ENCODE measurements around the gene ANO1.

Gene ANO1

DNA sequence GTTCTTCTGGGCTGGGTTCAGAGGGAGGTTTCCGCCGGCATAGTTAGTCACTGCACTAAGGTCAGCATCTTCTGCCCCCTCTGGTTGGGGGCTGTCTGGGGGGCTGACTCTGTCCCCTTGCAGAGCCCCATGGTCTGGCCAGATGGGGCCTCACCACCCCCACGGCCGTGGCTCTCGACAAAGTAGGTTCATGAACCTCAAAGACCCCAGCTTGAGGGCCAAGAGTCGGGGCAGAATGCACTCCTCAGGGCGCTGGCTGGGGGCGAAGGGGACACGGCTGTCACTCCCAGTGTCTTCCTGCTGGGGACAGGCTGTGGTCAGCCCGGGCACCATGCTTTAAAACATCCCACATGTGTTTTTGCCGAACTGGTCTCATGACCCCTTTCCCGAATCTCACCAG is 20.8 kb downstream of the ANO1 start:
- FAIRE-seq: no peak

DNA sequence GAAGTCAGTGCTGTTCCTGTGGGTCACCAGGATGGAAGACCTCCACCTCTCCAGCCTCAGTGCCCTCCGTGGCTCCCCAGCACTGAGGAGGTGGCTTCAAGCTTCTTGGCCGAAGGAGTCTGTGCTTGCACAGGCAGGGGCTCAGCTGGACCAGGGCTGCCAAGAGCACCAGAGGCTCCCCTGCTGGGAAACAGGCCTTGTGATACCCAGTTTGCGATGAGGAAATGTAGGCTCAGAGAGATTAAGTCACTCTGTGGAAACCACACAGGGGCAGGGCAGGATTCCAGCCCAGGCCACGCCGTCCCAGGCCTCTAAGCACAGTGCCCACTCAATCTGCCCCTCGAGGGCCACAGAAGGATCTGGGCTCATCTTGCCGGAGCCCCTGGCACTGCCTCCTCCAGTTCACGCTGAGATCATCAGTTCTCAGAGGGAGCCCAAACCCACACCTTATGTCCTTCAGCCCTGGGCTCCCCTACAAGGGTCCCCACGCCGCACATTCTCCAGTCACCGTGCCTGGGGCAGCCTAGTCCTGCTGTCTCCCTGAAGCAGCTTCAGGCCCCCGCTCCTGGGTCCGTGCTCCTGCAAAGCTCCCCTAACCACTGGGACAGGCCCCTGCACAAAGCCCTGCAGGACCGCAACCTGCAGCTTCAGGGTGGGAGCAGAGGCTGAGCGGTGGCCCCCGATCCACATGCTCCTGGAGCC is 21.6 kb downstream of the ANO1 start:
- no peak for FAIRE-seq

DNA sequence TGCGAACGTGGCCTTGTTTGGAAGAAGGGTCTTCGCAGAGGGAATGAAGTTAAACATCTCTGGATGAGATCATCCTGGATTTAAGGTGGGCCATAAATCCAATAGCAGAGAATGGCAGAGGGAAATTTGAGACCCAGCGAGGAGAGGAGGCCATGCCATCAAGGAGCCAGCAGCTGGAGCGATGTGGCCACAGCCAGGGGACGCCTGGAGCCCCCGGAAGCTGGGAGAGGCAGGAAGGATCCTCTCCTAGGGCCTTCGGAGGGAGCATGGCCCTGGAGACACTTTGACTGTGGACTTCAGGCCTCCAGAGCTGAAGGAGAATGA is 22.1 kb downstream of the ANO1 start:
- no peak for FAIRE-seq

DNA sequence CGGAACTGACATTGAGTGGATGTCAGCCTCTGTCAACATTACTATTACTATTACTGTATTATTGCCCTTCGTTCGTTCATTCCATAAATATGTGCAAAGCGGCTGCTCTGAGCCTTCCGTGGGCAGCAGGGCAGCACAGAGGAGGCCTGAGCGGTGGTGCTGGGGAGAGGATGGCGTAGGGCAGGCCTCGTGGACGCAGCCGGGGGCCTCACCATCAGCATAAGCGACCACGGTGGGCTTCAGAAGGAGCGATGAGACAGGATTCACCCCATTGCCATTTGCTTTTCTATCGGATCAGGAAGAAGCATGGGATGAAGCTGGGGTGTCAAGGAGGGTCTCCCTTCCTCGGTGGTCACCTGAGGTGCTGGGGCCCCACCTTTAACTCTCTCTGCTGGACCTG is 22.7 kb downstream of the ANO1 start:
- FAIRE-seq: no peak

DNA sequence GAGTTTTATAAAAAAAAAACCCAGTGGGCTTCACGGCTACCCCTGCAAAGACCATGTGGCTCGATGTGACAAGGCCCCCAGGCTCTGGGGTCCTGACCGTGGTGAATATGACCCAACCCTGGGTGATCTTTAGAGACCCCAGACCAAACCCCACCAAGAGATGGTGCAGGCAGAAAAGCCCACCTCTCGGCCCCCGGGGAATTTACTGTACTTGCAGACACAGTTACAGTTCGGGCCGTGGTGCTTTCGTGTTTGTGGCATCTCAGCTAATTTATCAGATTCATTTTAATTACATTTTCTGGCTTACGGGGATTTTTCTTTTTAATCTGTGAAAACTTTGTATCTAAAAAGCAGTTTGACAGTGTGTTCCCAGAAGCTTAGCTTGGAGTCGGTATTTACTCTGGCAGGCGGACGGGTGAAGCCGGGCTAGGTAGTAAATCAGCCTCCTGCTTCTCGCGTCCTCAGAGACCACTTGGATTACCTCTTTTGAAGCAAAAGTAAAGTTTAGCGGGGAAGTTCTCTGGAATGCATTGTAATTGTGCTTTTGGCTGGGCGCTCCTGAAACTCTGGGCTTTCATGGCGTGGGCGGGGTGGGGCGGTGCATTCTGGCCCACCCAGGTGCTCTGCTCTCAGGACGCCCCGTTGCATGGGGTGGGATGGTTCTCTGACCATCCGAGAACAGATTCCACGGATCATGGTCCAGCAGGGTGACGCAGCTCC is 25.3 kb downstream of the ANO1 start:
- no peak for FAIRE-seq

DNA sequence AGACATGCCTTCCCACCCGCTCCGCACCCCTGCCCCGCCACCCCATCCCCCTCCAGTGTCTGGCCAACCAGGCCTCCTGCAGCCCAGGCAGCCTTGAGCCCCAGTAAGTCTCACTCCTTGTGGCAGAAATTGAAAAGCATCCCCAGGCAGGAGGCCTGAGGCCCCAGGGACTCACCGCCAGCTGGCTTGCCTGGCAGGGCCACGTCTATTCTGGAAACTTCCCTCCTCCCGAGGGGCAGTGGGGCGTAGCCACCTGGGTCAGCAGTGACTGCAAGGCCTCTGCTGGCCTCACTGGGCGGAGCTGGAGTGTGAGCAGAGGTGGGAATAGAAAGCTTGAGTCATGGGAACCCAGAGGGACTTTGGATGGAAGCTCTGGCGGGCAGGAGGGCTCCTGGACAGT is 26.3 kb downstream of the ANO1 start:
- FAIRE-seq: no peak

DNA sequence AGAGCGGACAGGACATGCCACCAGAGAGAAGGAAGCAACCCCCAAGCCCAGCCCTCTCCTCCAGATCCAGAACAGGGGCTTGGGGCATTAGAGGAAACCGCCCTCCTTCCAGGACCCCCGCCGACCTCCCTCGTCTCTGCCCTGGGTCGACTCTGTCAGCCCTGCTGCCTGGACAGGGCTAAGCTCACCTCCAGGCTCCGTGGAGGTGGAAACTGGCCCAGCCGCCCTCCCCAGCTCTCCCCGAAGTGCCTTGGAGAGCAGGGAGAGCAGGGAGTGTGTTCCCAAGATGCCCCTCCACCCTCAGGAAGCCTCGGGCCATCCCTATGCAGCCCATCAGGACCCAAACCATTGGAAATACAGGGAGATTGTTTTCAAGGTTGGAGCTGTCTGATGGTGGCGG is 26.8 kb downstream of the ANO1 start:
- FAIRE-seq: no peak

DNA sequence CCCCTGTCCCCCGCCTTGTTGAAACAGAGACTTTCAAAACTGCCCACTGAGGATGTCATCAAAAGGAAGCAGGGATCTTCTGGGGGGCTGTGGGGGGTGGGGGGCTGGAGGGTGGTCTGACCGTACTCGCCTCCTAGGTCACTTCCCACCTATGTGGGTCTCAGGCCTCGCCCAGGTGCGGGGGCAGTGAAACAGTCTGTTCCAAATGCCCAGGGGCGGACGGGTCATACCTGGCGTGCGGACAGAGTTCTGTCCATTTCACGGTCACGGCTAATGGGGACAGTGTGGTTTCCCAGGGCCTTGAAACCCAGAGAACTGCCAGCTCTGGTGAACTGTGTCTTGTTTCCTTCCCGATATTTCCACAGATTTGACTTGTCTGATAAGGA is 27.2 kb downstream of the ANO1 start:
- FAIRE-seq: no peak

DNA sequence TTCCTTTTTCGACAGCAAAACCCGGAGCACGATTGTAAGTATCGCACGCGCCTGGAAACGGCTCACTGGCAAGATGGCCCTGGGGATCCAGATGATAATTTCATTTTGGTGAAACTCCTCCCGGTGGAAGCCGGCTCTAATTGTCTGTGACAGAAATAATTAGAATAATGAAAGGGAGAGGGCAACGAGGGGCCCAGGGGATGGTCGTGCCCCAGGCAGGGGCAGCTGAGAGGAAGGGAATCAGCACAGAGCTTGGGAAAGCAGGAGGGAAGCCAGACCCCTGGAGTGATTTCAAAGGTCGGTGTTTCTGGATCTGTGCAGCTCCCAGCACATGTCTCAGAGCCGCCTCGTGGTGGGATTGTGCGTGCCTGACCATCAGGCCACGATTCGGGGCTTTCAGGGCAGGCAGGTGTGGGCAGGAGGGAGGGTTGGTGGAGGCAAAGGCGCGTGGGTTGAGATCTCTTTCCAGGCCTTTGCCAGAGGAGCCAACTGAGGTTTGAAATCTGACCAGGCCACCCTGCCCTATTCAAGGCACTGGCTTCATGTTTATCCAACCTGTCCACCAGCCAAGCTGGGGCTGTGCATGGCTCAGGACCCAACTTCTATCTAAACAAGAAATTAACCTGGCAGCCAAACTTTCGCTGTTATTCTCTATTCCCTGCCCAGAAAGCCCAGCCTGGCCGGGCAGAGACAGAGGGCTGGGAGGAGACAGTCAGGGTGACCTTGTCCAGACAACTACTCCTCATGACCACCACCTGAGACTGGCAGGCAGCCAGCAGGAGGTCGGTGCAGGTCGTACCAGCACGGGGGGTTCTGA is 27.8 kb downstream of the ANO1 start:
- no peak for FAIRE-seq

DNA sequence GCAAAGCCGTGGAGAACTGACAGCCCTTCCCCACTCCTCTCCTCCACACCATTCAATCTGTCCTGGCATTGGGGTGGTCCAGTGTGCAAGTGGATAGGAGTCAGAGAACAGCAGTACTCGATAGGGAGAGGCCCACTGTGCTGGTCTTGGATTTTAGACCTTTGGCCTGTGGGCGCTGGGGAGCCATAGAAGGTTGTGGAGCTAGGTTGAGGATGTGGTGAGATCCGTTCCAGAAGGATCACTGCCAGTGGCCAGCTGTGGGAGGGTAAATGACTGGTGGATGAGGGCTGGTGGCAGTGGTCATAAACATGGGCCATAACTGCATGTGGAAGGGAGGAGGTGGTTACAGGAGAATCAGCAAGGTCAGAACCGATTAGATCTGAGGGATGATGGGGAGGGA is 28.6 kb downstream of the ANO1 start:
- no peak for FAIRE-seq

DNA sequence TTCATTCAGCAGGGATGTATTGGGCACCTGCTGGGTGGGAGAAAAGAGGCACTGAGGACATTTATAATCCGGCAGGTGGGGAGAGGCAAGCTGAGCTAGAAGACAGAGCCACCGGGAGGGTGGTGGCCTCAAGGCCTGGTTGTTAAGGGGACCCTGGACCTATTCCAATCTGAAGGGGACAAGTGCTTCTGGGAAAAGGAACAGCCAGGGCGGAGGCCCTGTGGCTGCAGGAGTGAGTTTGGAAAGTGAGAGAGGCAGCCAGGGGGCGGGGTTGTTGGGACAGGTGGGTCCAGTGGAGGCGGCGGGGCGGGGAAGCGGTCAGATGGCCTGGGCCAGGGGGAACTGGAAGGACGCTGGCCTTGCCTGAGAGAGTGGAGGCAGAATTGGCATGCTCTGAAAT is 29.1 kb downstream of the ANO1 start:
- no peak for FAIRE-seq

DNA sequence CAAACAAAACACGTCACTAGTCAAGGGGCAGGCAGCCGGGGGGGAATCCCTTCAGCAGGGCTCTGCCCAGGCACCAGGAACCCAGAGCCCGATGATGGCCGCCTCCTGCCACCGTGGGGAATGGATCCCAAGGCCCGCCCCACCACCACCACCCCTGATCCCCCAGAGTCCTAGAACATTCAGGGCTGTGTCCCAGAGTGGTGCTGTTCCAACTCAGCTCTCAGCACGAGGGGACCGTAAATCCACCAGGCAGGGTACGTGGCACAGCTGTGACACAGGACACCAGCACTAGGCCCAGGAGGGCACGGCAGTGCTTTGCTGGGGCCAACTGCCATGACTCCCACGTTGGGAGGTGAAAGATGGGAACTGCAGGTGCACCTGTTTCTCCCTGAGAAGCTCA is 29.6 kb downstream of the ANO1 start:
- FAIRE-seq: no peak

DNA sequence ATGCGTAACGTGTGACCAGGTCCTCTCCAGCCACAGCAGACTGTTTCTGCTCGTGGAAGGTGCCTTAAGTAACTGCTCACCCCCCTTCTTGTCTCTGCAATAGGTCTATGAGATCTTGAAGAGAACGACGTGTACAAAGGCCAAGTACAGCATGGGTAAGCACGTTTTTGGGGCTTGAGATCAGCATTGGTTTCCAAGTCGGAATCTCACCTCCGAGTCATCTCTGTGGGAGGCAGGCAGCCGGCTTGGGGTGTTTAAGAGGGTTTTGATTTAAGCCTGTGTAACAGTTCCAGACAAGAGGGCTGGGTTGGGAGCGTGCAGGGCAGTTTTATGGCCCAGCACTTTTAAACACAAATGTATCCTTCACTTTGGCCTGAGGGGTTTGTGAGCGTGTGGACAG is 30.1 kb downstream of the ANO1 start:
- no peak for FAIRE-seq

DNA sequence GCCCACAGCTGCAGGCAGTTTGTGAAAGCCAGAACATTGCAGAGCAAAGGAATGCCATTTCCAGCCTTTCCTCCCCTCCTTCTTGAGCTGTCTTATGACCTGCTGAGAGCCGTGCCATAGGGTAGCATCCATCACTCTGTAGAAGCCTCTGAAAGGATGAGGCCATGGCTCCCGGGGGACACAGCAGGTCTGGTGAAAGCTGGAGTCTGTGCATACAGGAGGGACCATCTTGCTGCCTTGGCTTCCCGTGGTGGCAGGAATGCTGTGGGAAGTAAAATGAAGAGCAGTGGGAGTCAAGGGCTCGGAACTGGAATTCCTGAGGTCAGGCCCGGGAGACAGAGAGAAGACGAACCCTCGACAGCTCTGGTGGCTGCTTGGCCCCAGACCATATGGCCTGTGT is 30.9 kb downstream of the ANO1 start:
- no peak for FAIRE-seq

DNA sequence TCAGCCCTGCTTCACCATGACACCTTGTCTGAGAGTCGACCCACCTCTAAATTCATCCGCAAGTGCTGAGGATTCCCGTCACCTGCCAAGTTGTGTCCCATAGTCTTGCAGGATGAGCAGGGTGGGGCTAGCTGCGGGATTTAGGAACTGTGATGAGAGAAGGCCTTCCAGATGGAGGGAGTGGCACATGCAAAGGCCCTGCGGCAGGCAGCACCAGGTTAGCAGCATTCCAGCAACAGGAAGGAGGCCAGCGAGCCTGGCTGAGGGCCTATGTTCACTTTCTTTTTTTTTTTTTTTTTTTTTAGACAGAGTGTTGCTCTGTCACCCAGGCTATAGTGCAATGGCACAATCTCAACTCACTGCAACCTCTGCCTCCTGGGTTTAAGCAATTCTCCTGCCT is 31.8 kb downstream of the ANO1 start:
- FAIRE-seq: no peak

DNA sequence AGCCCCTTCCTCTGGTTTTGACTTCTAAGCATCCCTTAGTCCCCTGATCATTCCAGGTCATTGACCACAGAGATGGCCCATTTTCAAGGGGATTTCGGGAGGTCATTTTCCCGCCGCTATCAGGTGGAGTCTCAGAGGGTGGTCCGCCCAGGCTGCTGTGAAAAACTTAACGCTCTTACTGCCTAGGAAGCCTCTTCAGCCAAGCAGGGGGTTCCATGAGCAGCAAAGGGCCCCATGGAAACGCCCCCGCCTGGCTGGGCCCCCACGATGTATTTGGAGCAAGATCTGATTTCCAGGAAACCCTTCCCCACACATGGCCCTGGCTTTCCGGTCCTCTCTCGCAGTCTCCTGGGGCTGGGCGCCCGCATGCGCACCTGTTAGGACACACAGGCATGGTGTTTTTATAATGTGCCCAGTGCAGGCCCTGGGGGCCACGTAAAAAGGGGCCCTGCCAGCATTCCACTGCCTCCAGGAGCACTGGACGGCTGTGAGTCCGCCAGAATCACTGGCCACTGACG is 32.5 kb downstream of the ANO1 start:
- FAIRE-seq: no peak

DNA sequence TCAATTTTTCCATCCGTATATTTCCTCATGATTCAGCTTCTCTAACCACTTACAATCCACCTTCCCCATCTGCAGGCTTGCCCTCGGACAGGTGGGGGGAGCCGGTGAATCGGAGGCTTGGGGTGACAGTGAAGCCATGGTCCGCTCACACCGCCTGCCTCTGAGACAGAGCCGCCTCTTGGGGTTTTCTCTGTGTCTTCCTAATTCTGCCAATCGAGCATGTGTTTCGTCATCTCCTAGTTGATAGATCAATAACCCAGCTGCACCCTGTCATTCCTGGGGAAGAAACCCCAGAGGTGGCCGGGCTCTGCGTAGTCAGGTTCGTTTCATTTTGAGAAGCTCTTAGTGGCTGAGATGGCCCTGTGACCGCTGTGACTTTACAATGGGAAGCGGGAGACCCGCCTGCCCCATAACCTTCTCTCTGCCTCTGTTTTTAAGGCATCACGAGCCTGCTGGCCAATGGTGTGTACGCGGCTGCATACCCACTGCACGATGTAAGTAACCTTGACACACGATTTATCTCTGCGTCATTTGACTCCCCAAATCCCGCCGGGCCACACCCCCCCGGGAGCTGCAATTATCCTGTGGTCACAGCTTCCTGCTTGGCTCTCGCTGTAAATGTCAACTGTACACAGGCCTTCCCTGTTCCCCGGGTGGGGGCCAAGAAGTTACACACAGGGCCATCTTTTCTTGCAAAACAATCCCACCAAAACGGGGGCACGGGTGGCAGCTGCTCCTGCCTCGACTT is 33.3 kb downstream of the ANO1 start:
- FAIRE-seq: no peak

DNA sequence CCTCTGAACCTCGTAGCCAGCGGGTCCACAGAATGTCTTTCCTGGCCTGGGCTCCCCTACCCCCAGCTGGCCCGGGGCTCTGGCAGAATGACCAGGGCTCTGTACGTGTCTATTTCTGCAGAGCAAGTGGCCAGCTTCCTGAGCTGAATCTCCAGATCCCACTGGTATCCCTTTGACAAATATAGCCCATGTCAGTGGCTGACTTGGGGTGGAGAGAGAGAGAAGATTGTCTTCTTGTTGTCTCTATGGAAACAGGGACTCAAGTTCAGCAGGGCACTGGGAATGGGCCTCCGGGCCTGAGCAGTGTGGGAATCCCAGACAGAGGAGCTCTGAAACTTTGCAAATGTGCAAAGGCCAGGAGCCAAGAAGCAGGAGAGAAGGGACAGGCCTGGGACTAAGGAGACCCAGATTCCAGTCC is 33.9 kb downstream of the ANO1 start:
- no peak for FAIRE-seq

DNA sequence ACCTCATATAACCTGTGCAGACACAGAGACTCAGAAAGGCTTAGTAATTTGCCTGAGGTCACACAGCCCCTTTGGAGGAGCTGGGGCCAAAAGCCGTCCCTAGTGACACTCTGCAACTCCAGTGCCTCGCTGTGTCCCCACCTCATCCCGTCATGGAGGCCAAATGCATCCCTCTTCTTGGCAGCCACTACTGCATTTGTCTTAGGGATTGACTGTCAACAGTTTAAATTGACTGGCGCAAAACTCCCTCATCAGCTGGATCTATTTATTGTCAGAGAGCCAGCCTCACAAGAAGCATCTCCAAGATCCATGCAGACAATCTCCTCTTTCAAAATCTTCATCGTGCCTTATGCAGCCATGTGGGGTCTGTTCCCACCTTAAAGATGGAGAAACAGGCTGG is 35.7 kb downstream of the ANO1 start:
- no peak for FAIRE-seq

DNA sequence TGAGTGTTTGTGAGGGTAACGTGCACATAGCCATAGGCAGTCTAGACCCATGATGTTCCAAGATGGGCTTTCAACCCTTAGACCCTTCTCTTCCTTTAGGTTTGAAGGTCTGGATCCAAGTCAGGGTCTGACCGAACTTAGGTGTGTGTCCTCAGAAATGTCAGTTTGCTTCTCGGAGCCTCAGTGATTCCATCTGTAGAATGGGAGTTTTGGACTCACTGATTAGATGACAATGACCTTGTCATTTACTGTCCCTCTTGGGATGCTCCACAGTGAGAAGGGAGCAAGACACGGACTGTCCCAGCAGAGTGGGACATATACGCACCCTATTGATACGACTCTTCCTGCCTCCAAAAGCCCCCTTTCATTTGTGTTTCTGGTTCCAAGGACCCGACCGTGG is 37.7 kb downstream of the ANO1 start:
- FAIRE-seq: no peak

DNA sequence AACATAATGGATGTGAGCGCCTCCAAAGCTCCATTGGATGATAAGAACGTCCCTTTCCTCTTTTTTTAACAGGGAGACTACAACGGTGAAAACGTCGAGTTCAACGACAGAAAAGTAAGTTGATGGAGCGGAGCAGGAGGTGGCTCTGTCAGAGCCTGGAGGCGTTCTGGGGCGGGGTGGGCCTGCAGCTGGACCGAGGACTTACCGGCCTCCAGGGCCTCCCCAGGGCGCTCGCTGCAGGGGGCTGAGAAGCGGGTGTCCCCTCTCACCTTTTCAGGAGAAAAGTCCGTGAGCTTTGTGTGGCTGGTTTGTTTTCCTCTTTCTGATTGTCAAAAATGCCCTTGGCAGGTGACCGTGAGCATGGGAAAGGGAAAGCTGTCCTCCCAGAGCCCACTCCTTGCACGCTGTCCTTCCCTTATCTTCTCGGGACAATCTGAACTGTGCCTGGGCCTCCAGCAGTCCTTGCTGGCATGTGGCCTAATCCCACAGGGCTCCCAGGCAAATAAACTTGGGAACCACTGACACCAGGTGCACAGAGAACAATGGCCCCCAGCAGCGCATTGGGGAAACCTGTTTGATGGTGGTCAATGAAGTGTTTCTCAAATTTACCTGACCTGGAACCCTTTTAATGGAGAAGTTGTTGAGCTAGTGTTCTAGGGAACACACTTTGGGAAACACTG is 38.4 kb downstream of the ANO1 start:
- no peak for FAIRE-seq

DNA sequence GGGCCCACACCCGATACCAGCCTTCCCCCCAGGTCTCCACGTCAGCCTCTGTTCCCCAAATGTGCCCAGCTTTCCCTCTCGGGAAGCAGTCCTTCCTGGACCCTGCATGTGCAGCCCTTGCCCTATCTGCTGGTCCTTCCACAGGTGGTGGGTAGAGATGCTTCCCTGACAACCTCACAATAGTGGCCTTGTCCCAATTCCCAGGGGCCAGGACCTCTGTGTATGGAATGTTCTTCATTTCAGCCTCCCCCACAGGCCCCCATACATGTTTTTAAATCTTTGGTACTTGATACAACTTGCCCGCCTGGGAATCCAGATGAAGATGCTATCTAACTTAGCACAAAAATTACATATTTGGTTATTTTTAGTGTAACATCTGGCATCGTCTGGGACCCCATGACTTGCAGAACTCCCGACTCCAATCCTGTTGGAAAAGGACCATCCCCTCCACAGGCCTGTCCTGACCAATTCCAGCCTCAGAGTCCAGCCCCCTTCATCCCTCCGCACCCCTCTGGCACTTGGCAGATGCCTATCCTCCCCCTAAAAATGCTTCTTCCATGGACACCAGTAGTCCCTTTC is 39.5 kb downstream of the ANO1 start:
- FAIRE-seq: no peak
